Fibroblast of lung (primary cell): Measurements from ENCODE around the gene SNRPD3.
"Not testable (repeated sequence)": the region's sequence is repeated elsewhere in the genome, so short reads cannot be mapped to it uniquely, and the experiment has no call there.

Experiments
- EZH2 ChIP-seq: IDR thresholded peaks from 2 replicates; pipeline ENCODE4 v1.5.1; 2012; ENCODE audit warnings: low read length, control low read depth, mild to moderate bottlenecking; ENCODE audit errors: missing control alignments
- TF ChIP-seq, protein P1 (sequence below), 2 donors: IDR thresholded peaks in 1 of 2; conservative IDR thresholded peaks in 1 of 2; 1 replicate in 1 of 2; 2 replicates in 1 of 2; pipeline ENCODE4 v1.5.1; 2011 to 2012; ENCODE audit warnings: low read length in 2 of 2, control low read depth in 1 of 2, inconsistent platforms in 1 of 2, low read depth in 1 of 2, mild to moderate bottlenecking in 1 of 2

DNA sequence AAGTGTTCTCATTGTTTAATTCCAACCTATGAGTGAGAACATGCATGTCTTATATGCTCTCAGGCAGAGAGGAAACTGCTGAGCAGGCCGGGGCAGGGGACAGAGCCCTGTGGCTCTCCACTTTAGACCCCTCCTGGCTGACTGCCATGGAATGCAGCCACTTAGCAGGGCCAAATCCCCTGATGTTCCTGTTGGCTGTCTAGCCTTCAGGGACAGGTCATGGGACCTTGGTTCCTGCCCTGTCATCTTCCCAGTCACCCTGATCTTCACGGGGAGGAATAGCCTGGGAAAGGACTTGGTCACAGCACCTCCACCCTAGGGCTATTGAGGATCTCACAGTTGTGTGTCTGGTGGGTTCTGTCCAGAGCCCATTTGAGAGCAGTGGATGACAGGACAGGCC, 50.5 kb downstream of the SNRPD3 start:
- TF ChIP-seq, protein P1, sequence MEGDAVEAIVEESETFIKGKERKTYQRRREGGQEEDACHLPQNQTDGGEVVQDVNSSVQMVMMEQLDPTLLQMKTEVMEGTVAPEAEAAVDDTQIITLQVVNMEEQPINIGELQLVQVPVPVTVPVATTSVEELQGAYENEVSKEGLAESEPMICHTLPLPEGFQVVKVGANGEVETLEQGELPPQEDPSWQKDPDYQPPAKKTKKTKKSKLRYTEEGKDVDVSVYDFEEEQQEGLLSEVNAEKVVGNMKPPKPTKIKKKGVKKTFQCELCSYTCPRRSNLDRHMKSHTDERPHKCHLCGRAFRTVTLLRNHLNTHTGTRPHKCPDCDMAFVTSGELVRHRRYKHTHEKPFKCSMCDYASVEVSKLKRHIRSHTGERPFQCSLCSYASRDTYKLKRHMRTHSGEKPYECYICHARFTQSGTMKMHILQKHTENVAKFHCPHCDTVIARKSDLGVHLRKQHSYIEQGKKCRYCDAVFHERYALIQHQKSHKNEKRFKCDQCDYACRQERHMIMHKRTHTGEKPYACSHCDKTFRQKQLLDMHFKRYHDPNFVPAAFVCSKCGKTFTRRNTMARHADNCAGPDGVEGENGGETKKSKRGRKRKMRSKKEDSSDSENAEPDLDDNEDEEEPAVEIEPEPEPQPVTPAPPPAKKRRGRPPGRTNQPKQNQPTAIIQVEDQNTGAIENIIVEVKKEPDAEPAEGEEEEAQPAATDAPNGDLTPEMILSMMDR (conservative IDR thresholded peaks at IDR 0.05 in 1 of 2, IDR thresholded peaks at IDR 0.05 in 1 of 2; ENCODE audit: low read depth in 1 of 2, low read length in 2 of 2): not testable (repeated sequence)
- not testable (repeated sequence) for TF ChIP-seq EZH2
